DOHH2 (cell line): ENCODE results near the gene CXCR5.
A peak's percentile ranks its signal among the peaks of the same experiment; 100 is the strongest.

ENCODE experiments used
- H3F3A ChIP-seq: fragments of 200-600 bp; sonication (generic), shearing (Covaris generic); 2 replicates; pipeline ENCODE4 v1.6.0; 2016; ENCODE audit warnings: antibody characterized with exemption, mild to moderate bottlenecking; ENCODE audit not compliant: control insufficient read depth, insufficient read depth
- H3K27ac ChIP-seq: fragments of 200-600 bp; sonication (generic); 2 replicates; pipeline ENCODE4 v1.5.1; 2014; ENCODE audit warnings: low read depth, mild to moderate bottlenecking, low read length, moderate library complexity
- H3K27me3 ChIP-seq: fragments of 200-600 bp; sonication (generic); 2 replicates; pipeline ENCODE4 v1.6.1; 2014; ENCODE audit warnings: mild to moderate bottlenecking, low read length, mixed read lengths; ENCODE audit not compliant: control insufficient read depth
- H3K36me3 ChIP-seq: fragments of 200-600 bp; sonication (generic); 2 replicates; pipeline ENCODE4 v1.6.1; 2014; ENCODE audit warnings: mild to moderate bottlenecking, low read length, moderate library complexity, mixed read lengths; ENCODE audit not compliant: control insufficient read depth
- H3K4me1 ChIP-seq: fragments of 200-600 bp; sonication (generic); 2 replicates; pipeline ENCODE4 v1.6.1; 2014; ENCODE audit warnings: mild to moderate bottlenecking, low read length, mixed read lengths; ENCODE audit not compliant: control insufficient read depth
- H3K4me2 ChIP-seq: fragments of 200-600 bp; sonication (generic); 2 replicates; pipeline ENCODE4 v1.6.0; 2014; ENCODE audit warnings: mild to moderate bottlenecking, low read length, moderate library complexity
- H3K4me3 ChIP-seq: fragments of 200-600 bp; sonication (generic); 2 replicates; pipeline ENCODE4 v1.5.1; 2014; ENCODE audit warnings: mild to moderate bottlenecking, low read length, mixed read lengths
- H3K79me2 ChIP-seq: fragments of 200-600 bp; sonication (generic); 2 replicates; pipeline ENCODE4 v1.6.1; 2014; ENCODE audit warnings: mild to moderate bottlenecking, low read length, mixed read lengths; ENCODE audit not compliant: control insufficient read depth
- H3K9me2 ChIP-seq: fragments of 200-600 bp; sonication (generic); replicated peaks from 2 replicates; pipeline ENCODE4 v1.6.1; 2014; ENCODE audit warnings: mild to moderate bottlenecking, low read length, mixed read lengths; ENCODE audit not compliant: control insufficient read depth
- H3K9me3 ChIP-seq: fragments of 200-600 bp; sonication (generic); 2 replicates; pipeline ENCODE4 v1.6.1; 2014; ENCODE audit warnings: antibody characterized with exemption, low read length, mixed read lengths; ENCODE audit not compliant: control insufficient read depth, insufficient read depth
- H4K20me1 ChIP-seq: fragments of 200-600 bp; sonication (generic); 2 replicates; pipeline ENCODE4 v1.6.0; 2014; ENCODE audit warnings: low read depth, mild to moderate bottlenecking, antibody characterized with exemption, low read length, moderate library complexity; ENCODE audit not compliant: control insufficient read depth, insufficient read depth
- CTCF ChIP-seq: fragments of 200-600 bp; sonication (generic); IDR thresholded peaks from one replicate; pipeline ENCODE4 v1.5.1; 2014; ENCODE audit warnings: antibody characterized with exemption, mild to moderate bottlenecking, low read depth, low read length; ENCODE audit not compliant: poor library complexity, severe bottlenecking
- EZH2phosphoT487 ChIP-seq: fragments of 200-600 bp; sonication (generic); IDR thresholded peaks from 2 replicates; pipeline ENCODE4 v1.6.1; 2017; ENCODE audit warnings: borderline replicate concordance, mild to moderate bottlenecking, antibody characterized with exemption, low read length, moderate library complexity, mixed read lengths

The CXCR5 gene

GRCh38 chr11:118849825-118850224 is 33.9 kb upstream of the CXCR5 start:
- Histone ChIP-seq H3K4me2 (no peak overlapping the region), H3K79me2 (peaks cover 8% of the 10 kb centered on the region), H3K27me3 (no peaks in the 10 kb centered on the region), H3F3A (peaks cover 17% of the 10 kb centered on the region), H3K36me3 (no peaks in the 10 kb centered on the region), H3K4me3 (no peak overlapping the region), H3K9me2 (no peaks in the 10 kb centered on the region), H3K27ac (no peak overlapping the region), H3K4me1 (peaks cover 77% of the 10 kb centered on the region), H4K20me1 (no peaks in the 10 kb centered on the region), H3K9me3 (no peaks in the 10 kb centered on the region)
- no peak for TF ChIP-seq CTCF
- no peak for TF ChIP-seq EZH2phosphoT487

- H3K4me2 ChIP-seq, result peak overlapping the region; percentile 98
- no peaks in the 10 kb centered on the region for H3K36me3 ChIP-seq
- H3K4me3 ChIP-seq, result peak overlapping the region; percentile 74
- peaks cover 27% of the 10 kb centered on the region for H3F3A ChIP-seq
- no peaks in the 10 kb centered on the region for H3K27me3 ChIP-seq
- TF ChIP-seq CTCF (no peak), EZH2phosphoT487 (no peak)
- no peaks in the 10 kb centered on the region for H4K20me1 ChIP-seq
- H3K4me1 ChIP-seq, result peaks cover 85% of the 10 kb centered on the region
- peak overlapping the region; percentile 94 for H3K27ac ChIP-seq
- no peaks in the 10 kb centered on the region for H3K9me2 ChIP-seq
- peaks cover 8% of the 10 kb centered on the region for H3K79me2 ChIP-seq
- no peaks in the 10 kb centered on the region for H3K9me3 ChIP-seq
Measured at GRCh38 chr11:118851970-118852369, 31.7 kb upstream of the CXCR5 start.

GRCh38 chr11:118853678-118854077 is 30.0 kb upstream of the CXCR5 start:
- TF ChIP-seq CTCF (no peak), EZH2phosphoT487 (no peak)
- Histone ChIP-seq H3K4me2 (peak overlapping the region; percentile 35; the same call in 1 of the 2 replicates), H3K4me3 (no peak overlapping the region), H3K36me3 (no peaks in the 10 kb centered on the region), H3K9me3 (no peaks in the 10 kb centered on the region), H3K9me2 (no peaks in the 10 kb centered on the region), H3K4me1 (peaks cover 88% of the 10 kb centered on the region), H3K27me3 (no peaks in the 10 kb centered on the region), H3K27ac (no peak overlapping the region), H3K79me2 (peaks cover 8% of the 10 kb centered on the region), H4K20me1 (no peaks in the 10 kb centered on the region), H3F3A (peaks cover 31% of the 10 kb centered on the region)

- Histone ChIP-seq H3K9me2 (no peaks in the 10 kb centered on the region), H3K27ac (peak overlapping the region; percentile 71), H3K79me2 (peaks cover 8% of the 10 kb centered on the region), H3K4me1 (peaks cover 77% of the 10 kb centered on the region), H3F3A (peaks cover 34% of the 10 kb centered on the region), H3K4me2 (peak overlapping the region; percentile 74), H3K9me3 (no peaks in the 10 kb centered on the region), H3K27me3 (no peaks in the 10 kb centered on the region), H3K4me3 (peak overlapping the region; percentile 51), H3K36me3 (no peaks in the 10 kb centered on the region), H4K20me1 (no peaks in the 10 kb centered on the region)
- TF ChIP-seq CTCF (no peak), EZH2phosphoT487 (no peak)
Measured at GRCh38 chr11:118856314-118856713, 27.4 kb upstream of the CXCR5 start.
